GM12878 (cell line): ENCODE measurements around the gene CD9. TPM values are rescaled to one million over a fixed set of nuclear protein-coding genes. Genes with fewer than 3 reads are reported as not detected.
"Not testable (repeated sequence)": the region's sequence is repeated elsewhere in the genome, so short reads cannot be mapped to it uniquely, and the experiment has no call there.

Experiments used
- ATAC-seq: fragments of 200-7000 bp; cut with Tn5 transposase; 3 replicates; pipeline ENCODE4 v1.9.1; 2020; ENCODE audit warnings: mild to moderate bottlenecking, moderate library complexity
- BruUV-seq: library from RNA; stranded (reverse); fragments of 400-500 nt; replicated peaks from 2 replicates; lab custom pipeline; 2021; lab: Mats Ljungman, UMichigan
- CTCF ChIA-PET: fragments of 300-600 bp; sonication (Branson Sonifier 250); formaldehyde crosslinking; extraction: SDS; loops from one replicate; lab custom pipeline; 2021; ENCODE audit warnings: inconsistent platforms; lab: Yijun Ruan, JAX
- POLR2A ChIA-PET: fragments of 350-600 bp; formaldehyde crosslinking; extraction: SDS; loops from one replicate; lab custom pipeline; 2021; ENCODE audit warnings: inconsistent platforms; lab: Charles Lee
- RAD21 ChIA-PET: fragments of 300-600 bp; sonication (Branson Sonifier 250); formaldehyde crosslinking; loops from one replicate; lab custom pipeline; 2023; ENCODE audit warnings: antibody characterized with exemption; ENCODE audit not compliant: unreplicated experiment; lab: Charles Lee
- SMC1A ChIA-PET: fragments of 300-600 bp; sonication (Branson Sonifier 250); formaldehyde crosslinking; loops from one replicate; lab custom pipeline; 2023; ENCODE audit not compliant: unreplicated experiment, uncharacterized antibody; lab: Charles Lee
- DNase-seq: peaks from one replicate; pipeline ENCODE4 v3.0.0-alpha.2; 2011; ENCODE audit warnings: low read depth, low spot score
- FAIRE-seq: peaks from 3 replicates; lab custom pipeline; 2011; peaks lifted over from hg19 to GRCh38; lab: Jason Lieb, UNC
- H2AFZ ChIP-seq: 2 replicates; pipeline ENCODE4 v1.6.0; 2011; ENCODE audit warnings: low read depth, low read length, control low read depth; ENCODE audit not compliant: control insufficient read depth
- H3K27ac ChIP-seq: 2 replicates; pipeline ENCODE4 v1.5.1; 2011; ENCODE audit warnings: control low read depth; ENCODE audit not compliant: control insufficient read depth, insufficient read depth
- H3K27me3 ChIP-seq, 2 experiments: replicated peaks in 1 of 2; 2 replicates each; pipeline versions ENCODE4 v1.6.0 to v1.6.1; 2011; ENCODE audit warnings: low read length in 1 of 2; ENCODE audit not compliant: control insufficient read depth in 2 of 2, insufficient read depth in 2 of 2
- H3K36me3 ChIP-seq, 2 experiments: 2 replicates each; pipeline ENCODE4 v1.5.1; 2011; ENCODE audit warnings: low read length in 1 of 2; ENCODE audit not compliant: control insufficient read depth in 2 of 2, insufficient read depth in 2 of 2
- H3K4me1 ChIP-seq: 2 replicates; pipeline ENCODE4 v1.6.1; 2011; ENCODE audit warnings: mild to moderate bottlenecking, low read length, moderate library complexity, mixed read lengths; ENCODE audit not compliant: control insufficient read depth, insufficient read depth
- H3K4me2 ChIP-seq: 2 replicates; pipeline ENCODE4 v1.6.0; 2011; ENCODE audit warnings: control low read depth; ENCODE audit not compliant: control insufficient read depth, insufficient read depth
- H3K4me3 ChIP-seq: fragments of 200-600 bp; sonication (generic); 2 replicates; pipeline ENCODE4 v1.5.1; 2016
- H3K79me2 ChIP-seq: 2 replicates; pipeline ENCODE4 v1.6.0; 2011; ENCODE audit warnings: low read length; ENCODE audit not compliant: control insufficient read depth, insufficient read depth
- H3K9ac ChIP-seq: 2 replicates; pipeline ENCODE4 v1.8.0; 2011; ENCODE audit warnings: low read length, control low read depth, mixed read lengths; ENCODE audit not compliant: control insufficient read depth, insufficient read depth
- H3K9me3 ChIP-seq: replicated peaks from 3 replicates; pipeline ENCODE4 v1.5.1; 2011; ENCODE audit warnings: mild to moderate bottlenecking, low read length; ENCODE audit not compliant: control insufficient read depth, insufficient read depth
- H4K20me1 ChIP-seq: 2 replicates; pipeline ENCODE4 v1.6.0; 2011; ENCODE audit not compliant: control insufficient read depth, insufficient read depth
- NFYB ChIP-seq: IDR thresholded peaks from 2 replicates; pipeline ENCODE4 v1.6.1; 2011; ENCODE audit warnings: low read depth, mild to moderate bottlenecking, low read length, improper control_type of control experiment, moderate library complexity; ENCODE audit not compliant: insufficient read depth
- WGBS: methylation state at CpG from one replicate; pipeline ENCODE4 v1.1.6; 2016; ENCODE audit warnings: low lambda C conversion rate; ENCODE audit not compliant: insufficient replicate concordance, insufficient coverage; ENCODE audit errors: missing lambda C conversion rate; 5-methylcytosine and 5-hydroxymethylcytosine counted together
- in situ Hi-C: fragments of 300-500 bp; cut with MboI; formaldehyde crosslinking; loops from 9 replicates; pipeline ENCODE4 v1.14.3; 2018; ENCODE audit warnings: mixed read lengths
- intact Hi-C: fragments of 100-400 bp; cut with micrococcal nuclease; formaldehyde crosslinking; loops from one replicate; pipeline ENCODE4 v1.14.2; 2022; ENCODE audit not compliant: unreplicated experiment
- polyA plus RNA-seq, 11 experiments: library from polyadenylated mRNA; depleted of rRNA in 4 of 11; unstranded in 6 of 11; stranded (reverse) in 5 of 11; fragments of >200 nt; fragmentation: Nextera tagmentation in 4 of 11; fragmentation: Illumina TruSeq in 1 of 11; extraction: Ambion mirVana in 4 of 11; extraction: Trizol in 1 of 11; gene quantifications; 1 replicate in 1 of 11; 2 replicates in 10 of 11; pipeline versions ENCODE4 v1.2.1 to v1.2.3, GENCODE V29; 2011 to 2016; ENCODE audit warnings: inconsistent platforms in 2 of 11, missing spikeins in 2 of 11, low read depth in 1 of 11
- total RNA-seq, 4 experiments: library from RNA; depleted of rRNA in 3 of 4; stranded (reverse); fragments of >200 nt in 3 of 4; fragmentation: Illumina TruSeq in 1 of 4; extraction: Trizol in 1 of 4; gene quantifications; 2 replicates each; pipeline versions ENCODE4 v1.2.1 to v1.2.3, GENCODE V29; 2013 to 2021

Gene CD9
- total and polyA plus RNA-seq, 10 of the 15 experiments (the other 5 are each of a cell fraction or from before 2014, with no cell fraction given) = 4.8 to 29.9 (median 9.7) TPM

DNA sequence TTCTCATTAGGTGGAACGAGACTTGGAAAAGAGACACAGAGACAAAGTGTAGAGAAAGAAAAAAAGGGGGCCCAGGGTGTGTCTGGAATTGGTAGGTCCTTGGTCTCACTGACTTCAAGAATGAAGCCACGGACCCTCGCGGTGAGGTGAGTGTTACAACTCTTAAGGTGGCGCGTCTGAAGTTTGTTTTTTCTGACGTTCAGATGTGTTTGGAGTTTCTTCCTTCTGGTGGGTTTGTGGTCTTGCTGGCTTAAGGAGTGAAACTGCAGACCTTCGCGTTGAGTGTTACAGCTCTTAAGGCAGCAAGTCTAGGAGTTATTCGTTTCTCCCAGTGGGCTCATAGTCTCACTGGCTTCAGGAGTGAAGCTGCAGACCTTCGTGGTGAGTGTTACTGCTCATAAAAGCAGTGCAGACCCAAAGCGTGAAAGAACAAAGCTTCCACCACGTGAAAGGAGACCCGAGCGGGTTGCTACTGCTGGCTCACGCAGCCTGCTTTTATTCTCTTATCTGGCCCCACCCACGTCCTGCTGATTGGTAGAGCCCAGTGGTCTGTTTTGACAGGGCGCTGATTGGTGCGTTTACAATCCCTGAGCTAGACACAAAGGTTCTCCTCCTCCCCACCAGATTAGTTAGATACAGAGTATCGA is 10.1 kb upstream of the CD9 start:
- H3K27me3 ChIP-seq, H3K36me3 ChIP-seq, H3K9me3 ChIP-seq, H3K4me1 ChIP-seq, H3K27ac ChIP-seq, H3K4me2 ChIP-seq, ATAC-seq, H3K79me2 ChIP-seq, intact Hi-C loops, DNase-seq, H4K20me1 ChIP-seq, POLR2A ChIA-PET, BruUV-seq, H2AFZ ChIP-seq, H3K4me3 ChIP-seq, H3K9ac ChIP-seq, FAIRE-seq: not testable (repeated sequence)
- WGBS = 53% methylated on average over 20 of the region's 20 CpGs
- ChIA-PET CTCF (interaction anchor here (0.9 to 1.9 kb wide), 2 partner anchors 11 to 95 kb away, joined by 3 to 10 read pairs; no protein-coding TSS in a partner anchor), RAD21 (interaction anchor here (0.9 kb wide), 1 partner anchor 89 kb away, joined by 3 read pairs; no protein-coding TSS in a partner anchor), SMC1A (interaction anchor here (1.0 to 2.0 kb wide), 4 partner anchors 22 to 96 kb away, joined by 3 to 5 read pairs (median 3); no protein-coding TSS in a partner anchor)
- in situ Hi-C loops = loop anchor here (5.0 kb wide), 1 partner anchor 87 kb away; no protein-coding TSS in a partner anchor
- peak; percentile 25; the same call in 1 of the 2 replicates for TF ChIP-seq NFYB

DNA sequence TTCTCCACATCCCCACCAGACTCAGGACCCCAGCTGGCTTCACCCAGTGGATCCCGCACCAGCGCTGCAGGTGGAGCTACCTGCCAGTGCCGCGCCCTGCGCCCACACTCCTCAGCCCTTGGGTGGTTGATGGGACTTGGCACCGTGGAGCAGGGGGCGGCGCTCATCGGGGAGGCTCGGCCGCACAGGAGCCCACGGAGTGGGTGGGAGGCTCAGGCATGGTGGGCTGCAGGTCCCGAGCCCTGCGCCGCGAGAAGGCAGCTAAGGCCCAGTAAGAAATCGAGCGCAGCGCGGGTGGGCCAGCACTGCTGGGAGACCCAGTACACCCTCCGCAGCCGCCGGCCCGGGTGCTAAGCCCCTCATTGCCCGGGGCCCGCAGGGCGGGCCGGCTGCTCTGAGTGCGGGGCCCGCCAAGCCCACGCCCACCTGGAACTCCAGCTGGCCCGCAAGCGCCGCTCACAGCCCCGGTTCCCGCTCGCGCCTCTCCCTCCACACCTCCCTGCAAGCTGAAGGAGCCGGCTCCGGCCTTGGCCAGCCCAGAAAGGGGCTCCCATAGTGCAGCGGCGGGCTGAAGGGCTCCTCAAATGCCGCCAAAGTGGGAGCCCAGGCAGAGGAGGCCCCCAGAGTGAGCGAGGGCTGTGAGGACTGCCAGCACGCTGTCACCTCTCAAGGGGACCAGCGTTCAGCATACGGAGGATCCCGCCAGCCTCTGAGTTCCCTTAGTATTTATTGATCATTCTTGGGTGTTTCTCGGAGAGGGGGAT is 9.3 kb upstream of the CD9 start:
- intact Hi-C loops, H3K27me3 ChIP-seq, H3K36me3 ChIP-seq, ATAC-seq, RAD21 ChIA-PET, BruUV-seq, H3K4me3 ChIP-seq, H3K79me2 ChIP-seq, H3K27ac ChIP-seq, H3K9ac ChIP-seq, H3K4me1 ChIP-seq, FAIRE-seq, DNase-seq, H4K20me1 ChIP-seq, POLR2A ChIA-PET, H2AFZ ChIP-seq, H3K4me2 ChIP-seq, H3K9me3 ChIP-seq: not testable (repeated sequence)
- ChIA-PET CTCF (interaction anchor here (0.7 to 1.9 kb wide), 2 partner anchors 94 to 231 kb away, joined by 3 to 10 read pairs; no protein-coding TSS in a partner anchor), SMC1A (interaction anchor here (1.2 to 1.3 kb wide), 2 partner anchors 23 to 44 kb away, joined by 3 read pairs; no protein-coding TSS in a partner anchor)
- in situ Hi-C loops = loop anchor here (5.0 kb wide), 1 partner anchor 86 kb away; no protein-coding TSS in a partner anchor
- 64% methylated on average over 38 of the region's 49 CpGs for WGBS
